Heart left ventricle (tissue), 16 donors: Measurements from ENCODE around the gene SOX21. TPM values are rescaled to one million over a fixed set of nuclear protein-coding genes. Genes with fewer than 3 reads are reported as not detected.
A peak's percentile ranks its signal among the peaks of the same experiment; 100 is the strongest.

Experiments
- ATAC-seq, 4 donors: fragments of 200-7000 bp; cut with Tn5 transposase; one replicate each; pipeline ENCODE4 v1.9.1; 2020 to 2022; ENCODE audit warnings: moderate library complexity in 4 of 4, mild to moderate bottlenecking in 3 of 4, moderate number of reproducible peaks in 1 of 4
- DNase-seq, 5 donors: peaks; one replicate each; pipeline ENCODE4 v3.0.0-alpha.2; 2020
- H3K27ac ChIP-seq, 12 donors: fragments of 200-600 bp; sonication (generic) in 4 of 12; one replicate each; pipeline versions ENCODE4 v1.5.0 to v1.8.0; 2016 to 2022; ENCODE audit warnings: mild to moderate bottlenecking in 2 of 12
- H3K27me3 ChIP-seq, 9 donors: fragments of 200-600 bp; sonication (generic) in 2 of 9; one replicate each; pipeline versions ENCODE4 v1.5.1 to v1.8.0; 2016 to 2022; ENCODE audit warnings: mild to moderate bottlenecking in 3 of 9
- H3K36me3 ChIP-seq, 9 donors: fragments of 200-600 bp; sonication (generic) in 2 of 9; one replicate each; pipeline versions ENCODE4 v1.5.0 to v1.8.0; 2018 to 2022; ENCODE audit warnings: mild to moderate bottlenecking in 2 of 9
- H3K4me1 ChIP-seq, 12 donors: fragments of 200-600 bp; sonication (generic) in 4 of 12; one replicate each; pipeline versions ENCODE4 v1.5.0 to v1.8.0; 2016 to 2022; ENCODE audit warnings: mild to moderate bottlenecking in 3 of 12
- H3K4me3 ChIP-seq, 12 donors: fragments of 200-600 bp; sonication (generic) in 4 of 12; one replicate each; pipeline versions ENCODE4 v1.5.0 to v1.8.0; 2017 to 2022; ENCODE audit warnings: mild to moderate bottlenecking in 9 of 12, moderate library complexity in 4 of 12
- H3K9me3 ChIP-seq, 12 donors: fragments of 200-600 bp; sonication (generic) in 4 of 12; one replicate each; pipeline versions ENCODE4 v1.5.0 to v1.8.0; 2016 to 2022; ENCODE audit warnings: mild to moderate bottlenecking in 1 of 12
- CTCF ChIP-seq, 12 donors: fragments of 200-600 bp; sonication (generic) in 4 of 12; IDR thresholded peaks; one replicate each; pipeline versions ENCODE4 v1.5.0 to v1.8.0; 2018 to 2022; ENCODE audit warnings: antibody characterized with exemption in 12 of 12, mild to moderate bottlenecking in 5 of 12
- POLR2A ChIP-seq, 2 donors: fragments of 450-650 bp; IDR thresholded peaks; one replicate each; pipeline ENCODE4 v1.6.1; 2017; ENCODE audit warnings: antibody characterized with exemption in 2 of 2, mild to moderate bottlenecking in 2 of 2, moderate library complexity in 2 of 2
- WGBS, 4 donors: extraction: QIAGEN DNeasy Blood & Tissue Kit in 2 of 4; methylation state at CpG; one replicate each; pipeline versions ENCODE4 v1.1.5 to v1.1.7; 2013 to 2018; 5-methylcytosine and 5-hydroxymethylcytosine counted together
- intact Hi-C, 10 donors: fragments of 100-400 bp; cut with DNase I; formaldehyde crosslinking; loops; one replicate each; pipeline versions ENCODE4 v1.11.1 to v1.14.2; 2022
- polyA plus RNA-seq, 2 donors: library from polyadenylated mRNA; stranded (reverse); fragments of 200-250 nt; gene quantifications; one replicate each; pipeline ENCODE4 v1.2.3, GENCODE V29; 2013
- total RNA-seq, 9 donors: library from RNA; depleted of rRNA in 2 of 9; stranded (reverse); fragments of >200 nt in 2 of 9; fragmentation: NEBNext Ultra II Directional in 3 of 9; extraction: Animal tissue kit (Norgen Biotek cat#: 25700) in 3 of 9; gene quantifications; one replicate each; pipeline versions ENCODE4 v1.1.0 to v1.2.4, GENCODE V29; 2016 to 2023
- donor health status: ischemic (EF 13 %, LVEDD 7.1; RV severe dilation, severe dysfunction).
- donor health status: healthy with polysubstance abuse.
- donor health status: DM: no; HTN: yes; CAD: no.
- donor health status: DM: no; HTN: no; CAD: no.
- donor health status: ischemic (EF 25% LVEDD 6.9; RV normal size, moderate dysfunction).
- donor health status: ischemic (EF 25% LVEDD 5.7; RV mildly dilated, moderate dysfunction).
- donor health status: healthy.
- donor health status: DM: yes; HTN: yes; CAD: no.
- donor health status: ischemic (EF 35%, LVEDD 5.7; RV mildly dilated, moderate dysfunction).
- donor health status: nonischemic (EF 11% LVEDD 7.7; RV severe dilation, severe dysfunction).
- donor health status: DM: yes; HTN: yes; CAD: no.
- donor health status: PGD.
- donor health status: ischemic (EF 29% LVEDD 5.4; RV normal size, mild dysfunction).
- donor health status: nonischemic (EF 23%, LVEDD 6.1; RV moderate dilation, normal function).

Gene SOX21
- total and polyA plus RNA-seq, 11 donors = not detected

- intact Hi-C loops = no loop called here
- Histone ChIP-seq H3K4me1 (peaks cover 0 to 8% (median 4%) of the 10 kb centered on the region in 12 donors), H3K4me3 (no peak overlapping the region), H3K27ac (no peak overlapping the region), H3K9me3 (peaks cover 0 to 4% (median 0%) of the 10 kb centered on the region in 12 donors), H3K27me3 (peaks cover 14 to 76% (median 36%) of the 10 kb centered on the region in 9 donors), H3K36me3 (no peaks in the 10 kb centered on the region)
- no peak for ATAC-seq
- DNase-seq = no peak
- TF ChIP-seq CTCF (IDR thresholded peaks at IDR 0.05) (no peak), POLR2A (IDR thresholded peaks at IDR 0.05) (no peak)
- WGBS, 4 donors = 63 to 75% (median 72%) methylated on average over 4 of the region's 4 CpGs
These were observed 5.6 kb upstream of the SOX21 start for GRCh38 chr13:94717916-94718315.

- Histone ChIP-seq H3K4me1 (peaks cover 0 to 27% (median 10%) of the 10 kb centered on the region in 12 donors), H3K36me3 (no peaks in the 10 kb centered on the region), H3K4me3 (no peak overlapping the region), H3K27me3 (peaks cover 29 to 75% (median 51%) of the 10 kb centered on the region in 9 donors), H3K9me3 (peaks cover 0 to 4% (median 0%) of the 10 kb centered on the region in 12 donors), H3K27ac (no peak overlapping the region)
- intact Hi-C loops = no loop called here
- TF ChIP-seq CTCF (IDR thresholded peaks at IDR 0.05) = peak in 1 of 12 donors; percentile 6
- no peak for TF ChIP-seq POLR2A (IDR thresholded peaks at IDR 0.05)
- ATAC-seq = no peak
- 46 to 57% (median 53%) methylated on average over 5 of the region's 5 CpGs for WGBS, 4 donors
- DNase-seq = no peak
These were observed 3.7 kb upstream of the SOX21 start for GRCh38 chr13:94716016-94716415.

- peaks cover 42 to 88% (median 72%) of the 10 kb centered on the region in 9 donors for H3K27me3 ChIP-seq
- no peak for ATAC-seq
- intact Hi-C loops = no loop called here
- TF ChIP-seq CTCF (IDR thresholded peaks at IDR 0.05) (no peak), POLR2A (IDR thresholded peaks at IDR 0.05) (no peak)
- peaks cover 0 to under 1% (median 0%) of the 10 kb centered on the region in 12 donors for H3K9me3 ChIP-seq
- no peak overlapping the region for H3K27ac ChIP-seq
- peak overlapping the region in 1 of 12 donors; percentile 39 for H3K4me3 ChIP-seq
- DNase-seq = no peak
- no peaks in the 10 kb centered on the region for H3K36me3 ChIP-seq
- peaks cover 0 to 32% (median 14%) of the 10 kb centered on the region in 12 donors for H3K4me1 ChIP-seq
- WGBS, 4 donors = 5 to 6% (median 5%) methylated on average over 15 to 22 of the region's 22 CpGs
These were observed 1.3 kb upstream of the SOX21 start for GRCh38 chr13:94713561-94714182.

GRCh38 chr13:94712812-94713560 is 641 bp upstream of the SOX21 start:
- H3K4me3 ChIP-seq = peak overlapping the region; percentile 13 to 44 (median 36)
- intact Hi-C loops = no loop called here
- DNase-seq (no peak), ATAC-seq (peak in 2 of 4 donors; percentile 63 to 71)
- peaks cover 42 to 95% (median 79%) of the 10 kb centered on the region in 9 donors for H3K27me3 ChIP-seq
- WGBS, 4 donors = 1 to 2% (median 1%) methylated on average over 41 to 79 of the region's 79 CpGs
- H3K4me1 ChIP-seq = peaks cover 0 to 36% (median 14%) of the 10 kb centered on the region in 12 donors
- TF ChIP-seq POLR2A (IDR thresholded peaks at IDR 0.05) (no peak), CTCF (IDR thresholded peaks at IDR 0.05) (no peak)
- H3K27ac ChIP-seq = no peak overlapping the region
- no peaks in the 10 kb centered on the region for H3K36me3 ChIP-seq
- no peaks in the 10 kb centered on the region for H3K9me3 ChIP-seq
